Measurements from ENCODE around the gene ZNF805.
A peak's percentile ranks its signal among the peaks of the same experiment; 100 is the strongest.
"Not testable (repeated sequence)": the region's sequence is repeated elsewhere in the genome, so short reads cannot be mapped to it uniquely, and the experiment has no call there.

ZNF805 gene

GRCh38 chr19:57240311-57241090 is at the start of gene ZNF805:
Gene ZNF805, plus strand, starts transcription at chr19:57240632. Its CDS starts 260 bp downstream, at chr19:57240892.
- peak; percentile 92 to 97 for DNase-seq

GRCh38 chr19:57191141-57192076 is 49.0 kb upstream of the ZNF805 start, which contains the start of gene ZNF264:
Gene ZNF264, plus strand, starts transcription at chr19:57191500. Its CDS starts 414 bp downstream, at chr19:57191914.
- DNase-seq = peak; percentile 73 to 84

- DNase-seq = no peak
Measured at GRCh38 chr19:57192077-57192420, 48.4 kb upstream of the ZNF805 start.

GRCh38 chr19:57192993-57193392 is 47.4 kb upstream of the ZNF805 start:
- no peak for DNase-seq

- DNase-seq = not testable (repeated sequence)
Measured at GRCh38 chr19:57197874-57198273, 42.6 kb upstream of the ZNF805 start.

- no peak for DNase-seq
Measured at GRCh38 chr19:57202160-57202559, 38.3 kb upstream of the ZNF805 start.

GRCh38 chr19:57210381-57210780 is 30.1 kb upstream of the ZNF805 start:
- no peak for DNase-seq

GRCh38 chr19:57212109-57212508 is 28.3 kb upstream of the ZNF805 start:
- no peak for DNase-seq

- DNase-seq = no peak
Measured at GRCh38 chr19:57227502-57227901, 12.9 kb upstream of the ZNF805 start.

- no peak for DNase-seq
Measured at GRCh38 chr19:57231686-57232085, 8.7 kb upstream of the ZNF805 start.

- no peak for DNase-seq
Measured at GRCh38 chr19:57233207-57233606, 7.2 kb upstream of the ZNF805 start.

GRCh38 chr19:57239982-57240310 is 486 bp upstream of the ZNF805 start:
- peak in 1 of 2 experiments; percentile 25 for DNase-seq

GRCh38 chr19:57241176-57241575 is 744 bp downstream of the ZNF805 start:
- DNase-seq = peak in 1 of 2 experiments; percentile 12

- DNase-seq = no peak
Measured at GRCh38 chr19:57242821-57243220, 2.4 kb downstream of the ZNF805 start.

GRCh38 chr19:57244513-57244912 is 4.1 kb downstream of the ZNF805 start:
- DNase-seq = no peak

GRCh38 chr19:57245066-57245465 is 4.6 kb downstream of the ZNF805 start:
- no peak for DNase-seq

GRCh38 chr19:57245959-57246358 is 5.5 kb downstream of the ZNF805 start:
- no peak for DNase-seq

- no peak for DNase-seq
Measured at GRCh38 chr19:57248646-57249045, 8.2 kb downstream of the ZNF805 start.

- no peak for DNase-seq
Measured at GRCh38 chr19:57249329-57249728, 8.9 kb downstream of the ZNF805 start.

GRCh38 chr19:57253767-57254166 is 13.3 kb downstream of the ZNF805 start:
- DNase-seq = not testable (repeated sequence)

- DNase-seq = no peak
Measured at GRCh38 chr19:57262044-57262443, 21.6 kb downstream of the ZNF805 start.

- no peak for DNase-seq
Measured at GRCh38 chr19:57263244-57263741, 22.9 kb downstream of the ZNF805 start.

GRCh38 chr19:57267291-57267690 is 26.9 kb downstream of the ZNF805 start:
- no peak for DNase-seq

Data from NCI-H524 (cell line).